Measurements from ENCODE around the gene HLA-DOA.

HLA-DOA gene

DNA sequence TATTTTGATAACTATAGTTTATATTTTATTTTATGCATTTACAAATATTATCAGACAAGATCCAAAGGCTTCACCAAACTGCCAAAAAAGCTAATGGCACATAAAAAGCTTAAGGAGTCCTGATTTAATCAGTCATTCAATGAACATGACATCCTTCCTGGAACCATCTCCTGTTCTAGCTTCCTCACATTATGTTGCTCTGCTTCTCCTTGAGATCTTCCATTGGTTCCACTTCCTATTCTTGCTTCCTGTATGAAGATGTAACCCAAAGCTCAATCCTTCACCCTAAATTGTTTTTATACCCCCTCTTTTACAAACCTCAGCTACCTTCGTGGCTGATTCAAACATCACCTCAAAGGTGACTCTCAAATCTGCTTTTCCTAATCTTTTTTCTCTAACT, 45.5 kb downstream of the HLA-DOA start:
- DNase-seq (ENCODE audit: low spot score), result no peak

DNA sequence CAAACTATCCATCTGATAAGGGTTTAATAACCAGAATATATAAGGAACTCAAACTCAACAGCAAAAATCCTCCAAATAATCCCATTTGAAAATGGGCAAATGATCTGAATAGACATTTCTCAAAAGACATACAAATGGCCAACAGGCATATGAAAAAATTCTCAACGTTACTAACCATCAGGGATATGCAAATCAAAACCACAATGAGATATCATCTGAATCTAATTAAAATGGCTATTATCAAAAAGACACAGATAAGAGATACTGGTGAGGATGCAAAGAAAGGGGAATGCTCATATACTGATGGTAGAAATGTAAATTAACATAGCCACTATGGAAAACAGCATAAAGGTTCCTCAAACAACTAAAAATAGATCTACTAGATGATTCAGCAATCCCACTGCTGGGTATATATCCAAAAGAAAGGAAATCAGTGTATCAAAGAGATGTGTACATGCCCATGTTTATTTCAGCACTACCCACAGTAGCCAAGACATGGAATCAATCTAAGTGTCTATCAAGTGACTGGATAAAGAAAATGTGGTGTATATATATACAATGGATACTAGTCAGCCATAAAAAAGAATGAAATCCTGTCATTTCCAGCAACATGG, 47.1 kb downstream of the HLA-DOA start:
- DNase-seq (ENCODE audit: low spot score), result no peak

DNA sequence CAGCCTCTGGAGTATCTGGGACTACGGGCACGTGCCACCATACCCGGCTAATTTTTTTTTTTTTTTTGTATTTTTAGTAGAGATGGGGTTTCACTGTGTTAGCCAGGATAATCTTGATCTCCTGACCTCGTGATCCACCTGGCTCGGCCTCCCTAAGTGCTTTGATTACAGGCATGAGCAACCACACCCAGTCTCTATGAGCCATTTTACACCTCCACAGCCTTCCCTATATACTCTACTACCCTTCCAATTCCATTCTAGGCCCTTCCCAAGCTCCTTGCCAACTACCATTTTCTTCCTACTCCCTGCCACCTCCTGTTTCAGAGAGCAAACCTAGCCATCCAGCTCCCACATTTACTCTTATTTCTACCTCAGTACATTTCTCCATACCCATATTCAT, 48.8 kb downstream of the HLA-DOA start:
- no peak for DNase-seq (ENCODE audit: low spot score)

DNA sequence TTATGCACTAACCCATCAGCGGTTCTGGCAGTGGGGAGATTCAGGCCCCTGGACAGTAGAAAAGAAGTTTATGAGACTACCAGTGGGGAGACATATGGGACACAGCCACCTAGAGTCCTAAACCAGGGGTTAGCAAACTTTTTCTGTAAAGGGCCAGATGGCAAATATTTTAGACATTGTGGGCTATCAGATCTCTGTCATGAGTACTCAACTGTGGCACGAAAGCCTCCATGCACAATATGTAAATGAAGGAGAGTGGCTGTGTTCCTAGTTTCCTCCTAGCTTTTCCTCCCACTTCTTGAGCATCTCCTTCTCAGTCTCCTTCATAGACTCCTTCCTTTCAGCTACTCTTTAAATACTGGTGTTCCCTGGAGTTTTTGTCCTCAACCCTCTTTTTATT, 53.2 kb downstream of the HLA-DOA start:
- DNase-seq (ENCODE audit: low spot score), result no peak

DNA sequence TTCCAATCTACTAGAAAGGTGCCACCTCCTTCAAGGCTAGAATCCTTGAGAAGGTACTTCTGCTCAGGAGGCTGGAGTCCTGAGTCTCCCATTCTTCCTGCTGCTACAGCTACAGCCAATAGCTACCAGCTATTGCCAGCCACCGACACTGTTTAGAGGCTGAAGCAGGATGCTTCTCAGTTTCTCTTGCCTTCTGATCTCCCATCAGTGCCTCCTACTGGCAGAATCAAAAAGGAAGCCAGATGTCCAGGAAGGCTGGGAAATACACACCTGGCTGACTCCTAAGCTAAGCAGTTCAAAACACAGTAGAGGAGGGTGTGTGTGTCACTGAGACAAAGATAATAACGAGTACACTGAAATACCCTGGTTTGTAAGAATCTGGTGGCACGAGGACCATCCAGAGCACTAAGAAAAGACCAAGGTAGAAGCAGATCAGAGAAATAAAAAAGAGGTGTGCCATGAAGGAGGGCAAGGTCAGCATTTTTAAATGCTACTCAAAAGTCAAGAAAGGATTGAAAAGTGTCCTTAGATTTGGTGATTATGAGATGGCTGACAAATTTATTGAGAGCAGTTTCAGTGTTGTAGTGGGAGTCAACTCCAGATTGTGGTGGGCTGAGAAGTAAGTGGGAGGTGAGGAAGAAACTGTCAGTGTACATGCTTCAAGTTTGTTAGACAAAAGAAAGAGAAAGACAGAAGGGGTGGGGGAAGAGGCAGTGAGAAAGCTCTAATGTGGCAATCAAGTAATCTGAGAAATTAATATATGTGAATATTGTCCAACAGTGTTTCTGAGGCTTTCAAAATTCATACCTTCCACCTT, 54.2 kb downstream of the HLA-DOA start:
- no peak for DNase-seq (ENCODE audit: low spot score)

DNA sequence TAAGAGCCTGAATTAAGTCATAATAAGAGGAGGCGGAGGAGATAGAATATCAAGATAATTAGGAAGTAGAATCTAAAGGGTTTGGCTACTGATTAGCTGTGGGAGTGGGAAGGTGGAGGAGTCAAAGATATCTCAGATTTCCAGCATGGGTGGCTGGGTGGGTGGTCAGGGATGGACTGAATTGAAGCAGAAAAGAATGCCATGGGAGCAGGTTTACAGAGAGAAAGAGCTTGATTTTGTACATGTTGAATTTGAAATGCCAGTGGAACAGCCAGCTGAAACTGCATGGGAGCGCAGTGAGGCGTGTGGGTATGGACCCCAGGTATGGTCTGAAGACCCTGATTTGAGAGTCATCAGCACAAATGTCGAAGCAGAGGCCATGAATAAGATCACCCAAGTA, 55.1 kb downstream of the HLA-DOA start:
- no peak for DNase-seq (ENCODE audit: low spot score)

Measured in HuH-7.5 (cell line).